Kidney (tissue), 14 donors: ENCODE measurements around the gene NEK6. TPM values are rescaled to one million over a fixed set of nuclear protein-coding genes. Genes with fewer than 3 reads are reported as not detected.

Experiments
- DNase-seq, 5 donors: peaks; one replicate each; pipeline ENCODE4 v3.0.0-alpha.2; 2013 to 2020
- FAIRE-seq: peaks from 2 replicates; lab custom pipeline; 2012; peaks lifted over from hg19 to GRCh38; lab: Jason Lieb, UNC
- H3K27ac ChIP-seq, 2 donors: one replicate each; pipeline ENCODE4 v1.7.0; 2013; ENCODE audit warnings: low read depth in 2 of 2, low read length in 2 of 2, inconsistent platforms in 1 of 2
- H3K27me3 ChIP-seq: one replicate; pipeline ENCODE4 v1.7.1; 2013; ENCODE audit warnings: low read length, inconsistent platforms; ENCODE audit not compliant: control insufficient read depth, insufficient read depth
- H3K36me3 ChIP-seq, 3 donors: one replicate each; pipeline versions ENCODE4 v1.7.0 to v1.7.1; 2013; ENCODE audit warnings: low read length in 3 of 3, control low read depth in 1 of 3, inconsistent platforms in 1 of 3; ENCODE audit not compliant: insufficient read depth in 3 of 3, control insufficient read depth in 2 of 3
- H3K4me1 ChIP-seq, 3 donors: one replicate each; pipeline versions ENCODE4 v1.7.0 to v1.7.1; 2013; ENCODE audit warnings: low read length in 3 of 3, inconsistent platforms in 1 of 3, low read depth in 1 of 3; ENCODE audit not compliant: control insufficient read depth in 2 of 3, insufficient read depth in 2 of 3
- H3K4me3 ChIP-seq, 3 donors: one replicate each; pipeline versions ENCODE4 v1.7.0 to v1.8.1; 2013; ENCODE audit warnings: low read length in 3 of 3, control low read depth in 1 of 3, inconsistent platforms in 1 of 3
- H3K9ac ChIP-seq, 3 donors: one replicate each; pipeline versions ENCODE4 v1.7.0 to v1.7.1; 2013; ENCODE audit warnings: low read length in 3 of 3, control low read depth in 1 of 3, inconsistent platforms in 1 of 3
- H3K9me3 ChIP-seq, 3 donors: one replicate each; pipeline versions ENCODE4 v1.7.0 to v1.7.1; 2013; ENCODE audit warnings: low read length in 3 of 3, control low read depth in 1 of 3, inconsistent platforms in 1 of 3; ENCODE audit not compliant: control insufficient read depth in 2 of 3, insufficient read depth in 1 of 3
- intact Hi-C: fragments of 100-400 bp; cut with DNase I; formaldehyde crosslinking; loops from one replicate; pipeline ENCODE4 v1.11.1; 2022
- polyA plus RNA-seq: library from polyadenylated mRNA; stranded (reverse); fragments of 350-450 nt; fragmentation: Illumina TruSeq; extraction: RNeasy Lipid Tissue Mini Kit (QIAGEN cat#74804); gene quantifications from one replicate; pipeline ENCODE4 v1.2.3, GENCODE V29; 2014; ENCODE audit warnings: low read depth, low replicate concordance; ENCODE audit not compliant: insufficient read depth
- total RNA-seq: library from RNA; stranded (reverse); fragmentation: NEBNext Ultra II Directional; extraction: Animal tissue kit (Norgen Biotek cat#: 25700); gene quantifications from one replicate; pipeline ENCODE4 v1.2.1, GENCODE V29; 2021
- TF ChIP-seq, protein P1 (sequence below): IDR thresholded peaks from 3 replicates; pipeline ENCODE4 v1.5.1; 2012; ENCODE audit warnings: mild to moderate bottlenecking, moderate library complexity, borderline replicate concordance; ENCODE audit not compliant: insufficient read depth; ENCODE audit errors: extremely low read depth
- donor health status: control.
- donor health status: control.
- donor health status: control.
- donor health status: control.
- donor health status: control.
- donor health status: DM: yes; HTN: yes; CAD: no.
- donor health status: Normal renal cell carcinoma (clear cell type).

The NEK6 gene
- total and polyA plus RNA-seq, 2 donors from 2014 or later = 14.9 to 82.1 TPM

- TF ChIP-seq, protein P1, sequence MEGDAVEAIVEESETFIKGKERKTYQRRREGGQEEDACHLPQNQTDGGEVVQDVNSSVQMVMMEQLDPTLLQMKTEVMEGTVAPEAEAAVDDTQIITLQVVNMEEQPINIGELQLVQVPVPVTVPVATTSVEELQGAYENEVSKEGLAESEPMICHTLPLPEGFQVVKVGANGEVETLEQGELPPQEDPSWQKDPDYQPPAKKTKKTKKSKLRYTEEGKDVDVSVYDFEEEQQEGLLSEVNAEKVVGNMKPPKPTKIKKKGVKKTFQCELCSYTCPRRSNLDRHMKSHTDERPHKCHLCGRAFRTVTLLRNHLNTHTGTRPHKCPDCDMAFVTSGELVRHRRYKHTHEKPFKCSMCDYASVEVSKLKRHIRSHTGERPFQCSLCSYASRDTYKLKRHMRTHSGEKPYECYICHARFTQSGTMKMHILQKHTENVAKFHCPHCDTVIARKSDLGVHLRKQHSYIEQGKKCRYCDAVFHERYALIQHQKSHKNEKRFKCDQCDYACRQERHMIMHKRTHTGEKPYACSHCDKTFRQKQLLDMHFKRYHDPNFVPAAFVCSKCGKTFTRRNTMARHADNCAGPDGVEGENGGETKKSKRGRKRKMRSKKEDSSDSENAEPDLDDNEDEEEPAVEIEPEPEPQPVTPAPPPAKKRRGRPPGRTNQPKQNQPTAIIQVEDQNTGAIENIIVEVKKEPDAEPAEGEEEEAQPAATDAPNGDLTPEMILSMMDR = no peak
- Histone ChIP-seq H3K36me3 (no peaks in the 10 kb centered on the region), H3K9ac (no peak overlapping the region), H3K27me3 (no peaks in the 10 kb centered on the region), H3K4me1 (peaks cover 0 to 20% (median 0%) of the 10 kb centered on the region in 3 donors), H3K4me3 (no peak overlapping the region), H3K9me3 (no peaks in the 10 kb centered on the region), H3K27ac (no peak overlapping the region)
- DNase-seq (no peak), FAIRE-seq (no peak)
- intact Hi-C loops = no loop called here
Observed at GRCh38 chr9:124214596-124215367, 43.0 kb upstream of the NEK6 start.

GRCh38 chr9:124215368-124215910, 42.3 kb upstream of the NEK6 start:
- Histone ChIP-seq H3K9me3 (no peaks in the 10 kb centered on the region), H3K4me3 (no peak overlapping the region), H3K4me1 (peaks cover 0 to 21% (median 0%) of the 10 kb centered on the region in 3 donors), H3K9ac (no peak overlapping the region), H3K36me3 (no peaks in the 10 kb centered on the region), H3K27ac (no peak overlapping the region), H3K27me3 (no peaks in the 10 kb centered on the region)
- TF ChIP-seq, protein P1 = no peak
- no peak for FAIRE-seq
- intact Hi-C loops = no loop called here
- DNase-seq = no peak

GRCh38 chr9:124215956-124216355, 41.8 kb upstream of the NEK6 start:
- peaks cover 0 to 26% (median 0%) of the 10 kb centered on the region in 3 donors for H3K4me1 ChIP-seq
- FAIRE-seq = no peak
- no peak for DNase-seq

More at GRCh38 chr9:124215956-124216355, 41.8 kb upstream of the NEK6 start:
- TF ChIP-seq, protein P1 = no peak
- Histone ChIP-seq H3K9me3 (no peaks in the 10 kb centered on the region), H3K27me3 (no peaks in the 10 kb centered on the region), H3K36me3 (no peaks in the 10 kb centered on the region), H3K4me3 (no peak overlapping the region), H3K9ac (no peak overlapping the region), H3K27ac (no peak overlapping the region)
- intact Hi-C loops = no loop called here
